Large intestine (tissue), 3 donors: ENCODE data around the gene FAM117B. TPM values are rescaled to one million over a fixed set of nuclear protein-coding genes. Genes with fewer than 3 reads are reported as not detected.

Experiments
- DNase-seq, 2 donors: peaks; one replicate each; pipeline versions ENCODE4 v3.0.0 to v3.0.0-alpha.2; 2013
- H3K27ac ChIP-seq: one replicate; pipeline ENCODE4 v1.5.1; 2013; ENCODE audit warnings: low read length
- H3K27me3 ChIP-seq: 2 replicates; pipeline ENCODE4 v1.6.1; 2013; ENCODE audit warnings: low read length; ENCODE audit not compliant: control insufficient read depth, insufficient read depth
- H3K36me3 ChIP-seq: 2 replicates; pipeline ENCODE4 v1.6.1; 2013; ENCODE audit warnings: low read length; ENCODE audit not compliant: control insufficient read depth, insufficient read depth
- H3K4me1 ChIP-seq: one replicate; pipeline ENCODE4 v1.6.1; 2013; ENCODE audit warnings: low read length; ENCODE audit not compliant: control insufficient read depth, insufficient read depth
- H3K4me3 ChIP-seq: one replicate; pipeline ENCODE4 v1.5.1; 2013; ENCODE audit warnings: low read length
- H3K9me3 ChIP-seq: one replicate; pipeline ENCODE4 v1.6.1; 2013; ENCODE audit warnings: mild to moderate bottlenecking, low read depth, low read length, moderate library complexity; ENCODE audit not compliant: control insufficient read depth
- WGBS: methylation state at CpG from one replicate; pipeline ENCODE4 v1.1.5; 2013; ENCODE audit warnings: low lambda C conversion rate; ENCODE audit not compliant: insufficient coverage; 5-methylcytosine and 5-hydroxymethylcytosine counted together
- polyA plus RNA-seq: library from polyadenylated mRNA; unstranded; fragments of 120-200 nt; gene quantifications from one replicate; pipeline ENCODE4 v1.2.1, GENCODE V29; 2013

Gene FAM117B
- polyA plus RNA-seq, 1 donor = 12.2 TPM

- Histone ChIP-seq H3K4me3 (peak overlapping the region; percentile 41), H3K9me3 (no peaks in the 10 kb centered on the region), H3K27ac (peak overlapping the region; percentile 82), H3K36me3 (no peaks in the 10 kb centered on the region), H3K27me3 (no peaks in the 10 kb centered on the region), H3K4me1 (peaks cover 27% of the 10 kb centered on the region)
- WGBS = 0% methylated on average over 1 of the region's 2 CpGs
- no peak for DNase-seq
Measured at GRCh38 chr2:202636213-202636513, 1.4 kb downstream of the FAM117B start.

GRCh38 chr2:202638721-202639120, 4.0 kb downstream of the FAM117B start:
- Histone ChIP-seq H3K36me3 (no peaks in the 10 kb centered on the region), H3K4me3 (no peak overlapping the region), H3K27me3 (no peaks in the 10 kb centered on the region), H3K9me3 (no peaks in the 10 kb centered on the region), H3K4me1 (peaks cover 24% of the 10 kb centered on the region), H3K27ac (no peak overlapping the region)
- DNase-seq = no peak
- 80% methylated on average over 1 of the region's 6 CpGs for WGBS

GRCh38 chr2:202639231-202639630, 4.5 kb downstream of the FAM117B start:
- peaks cover 19% of the 10 kb centered on the region for H3K4me1 ChIP-seq
- no peak overlapping the region for H3K4me3 ChIP-seq
- no peaks in the 10 kb centered on the region for H3K27me3 ChIP-seq
- no peak overlapping the region for H3K27ac ChIP-seq
- H3K36me3 ChIP-seq = no peaks in the 10 kb centered on the region
- 91% methylated on average over 1 of the region's 3 CpGs for WGBS
- no peak for DNase-seq
- H3K9me3 ChIP-seq = no peaks in the 10 kb centered on the region

GRCh38 chr2:202642567-202642966, 7.8 kb downstream of the FAM117B start:
- DNase-seq = peak in 1 of 2 donors; percentile 38
- peaks cover 13% of the 10 kb centered on the region for H3K4me1 ChIP-seq
- H3K27ac ChIP-seq = peak overlapping the region; percentile 35
- no peaks in the 10 kb centered on the region for H3K9me3 ChIP-seq
- no peak overlapping the region for H3K4me3 ChIP-seq
- H3K36me3 ChIP-seq = no peaks in the 10 kb centered on the region
- no peaks in the 10 kb centered on the region for H3K27me3 ChIP-seq
- WGBS = 33% methylated on average over 1 of the region's 2 CpGs

DNA sequence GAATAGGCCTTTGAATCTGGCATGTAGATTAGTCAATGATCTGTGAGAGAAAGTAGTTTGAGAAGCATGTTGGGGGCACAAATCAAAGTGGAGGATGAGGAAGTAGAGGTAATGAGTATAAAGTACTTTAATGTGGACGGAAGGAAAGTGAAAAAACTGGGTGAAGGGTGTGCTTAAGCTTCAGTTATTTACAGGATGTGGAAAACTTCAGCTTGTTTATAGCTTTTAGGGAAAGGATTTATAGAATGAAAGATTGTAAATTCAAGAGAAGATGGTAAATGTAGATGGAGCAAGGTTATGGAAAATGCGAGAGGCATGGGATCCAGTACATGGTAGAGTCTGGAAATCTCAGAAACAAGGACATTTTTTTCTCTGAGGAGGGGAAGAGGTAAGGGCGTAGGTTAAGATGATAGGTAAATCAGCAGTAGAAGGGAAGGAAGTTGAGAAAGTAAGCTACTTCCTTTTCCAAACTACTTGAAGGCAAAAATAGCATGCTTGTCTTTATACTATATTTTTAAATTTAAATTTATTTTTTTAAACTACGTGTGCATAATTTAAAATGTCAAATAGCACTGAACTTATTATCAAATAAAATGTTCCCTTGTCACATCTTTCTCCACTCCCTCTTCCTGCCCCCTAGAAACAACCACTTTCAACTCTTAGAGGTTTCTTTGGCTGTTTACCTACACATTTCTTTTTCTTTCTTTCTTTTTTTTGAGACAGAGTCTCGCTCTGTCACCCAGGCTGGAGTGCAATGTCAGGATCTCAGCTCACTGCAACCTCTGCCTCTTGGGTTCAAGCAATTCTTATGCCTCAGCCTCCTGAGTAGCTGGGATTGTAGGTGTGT, 8.5 kb downstream of the FAM117B start:
- peak overlapping the region; percentile 35 for H3K27ac ChIP-seq
- H3K27me3 ChIP-seq = no peaks in the 10 kb centered on the region
- peaks cover 9% of the 10 kb centered on the region for H3K4me1 ChIP-seq
- WGBS = 68% methylated on average over 3 of the region's 5 CpGs
- H3K4me3 ChIP-seq = no peak overlapping the region
- no peaks in the 10 kb centered on the region for H3K9me3 ChIP-seq
- H3K36me3 ChIP-seq = no peaks in the 10 kb centered on the region
- DNase-seq = peak in 1 of 2 donors; percentile 58

GRCh38 chr2:202652119-202652518, 17.4 kb downstream of the FAM117B start:
- DNase-seq = no peak
- no peaks in the 10 kb centered on the region for H3K27me3 ChIP-seq
- 60% methylated on average over 1 of the region's 4 CpGs for WGBS
- no peaks in the 10 kb centered on the region for H3K4me1 ChIP-seq
- H3K27ac ChIP-seq = no peak overlapping the region
- H3K9me3 ChIP-seq = peaks cover 5% of the 10 kb centered on the region
- no peak overlapping the region for H3K4me3 ChIP-seq
- H3K36me3 ChIP-seq = no peaks in the 10 kb centered on the region

DNA sequence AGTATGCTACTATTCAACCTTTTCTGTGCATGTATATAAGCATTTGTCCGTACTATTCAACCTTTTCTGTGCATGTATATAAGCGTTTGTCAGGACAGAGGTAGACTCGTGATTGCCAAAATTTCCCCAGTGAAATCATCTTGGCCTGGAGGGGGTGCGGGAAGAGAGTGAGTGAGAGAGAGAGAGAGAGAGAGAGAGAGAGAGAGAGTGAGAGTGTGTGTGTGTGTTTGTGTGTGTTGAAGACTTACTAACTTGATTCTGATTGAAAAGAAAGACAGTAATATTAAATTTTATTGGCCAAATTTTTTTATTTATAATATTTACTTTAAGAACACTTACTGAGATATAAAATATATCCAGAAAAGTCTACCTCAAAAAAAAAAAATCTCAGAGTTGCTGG, 19.1 kb downstream of the FAM117B start:
- Histone ChIP-seq H3K36me3 (no peaks in the 10 kb centered on the region), H3K27me3 (no peaks in the 10 kb centered on the region), H3K4me1 (no peaks in the 10 kb centered on the region), H3K4me3 (no peak overlapping the region), H3K9me3 (peaks cover 5% of the 10 kb centered on the region), H3K27ac (no peak overlapping the region)
- DNase-seq = no peak
- 92% methylated on average over 2 of the region's 4 CpGs for WGBS

DNA sequence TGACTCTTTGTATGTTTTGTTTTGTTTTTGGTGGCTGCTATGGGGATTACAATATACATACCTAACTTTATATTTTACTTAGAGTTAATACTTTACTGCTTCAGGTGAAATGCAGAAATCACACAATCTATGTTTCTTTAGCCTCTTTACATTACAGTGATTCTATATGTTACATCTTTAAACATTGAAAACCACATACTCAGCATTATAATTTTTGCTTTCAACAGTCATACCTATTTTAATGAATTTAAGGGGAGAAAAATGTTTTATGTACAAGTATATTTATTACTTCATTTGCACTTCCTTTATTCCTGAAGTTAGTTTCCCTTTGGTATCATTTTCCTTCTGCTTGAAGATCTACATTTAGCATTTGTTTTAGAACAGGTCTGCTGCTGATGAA, 23.1 kb downstream of the FAM117B start:
- H3K4me3 ChIP-seq = no peak overlapping the region
- no peaks in the 10 kb centered on the region for H3K4me1 ChIP-seq
- peaks cover 5% of the 10 kb centered on the region for H3K9me3 ChIP-seq
- no peak for DNase-seq
- no peaks in the 10 kb centered on the region for H3K27me3 ChIP-seq
- no peaks in the 10 kb centered on the region for H3K36me3 ChIP-seq
- no peak overlapping the region for H3K27ac ChIP-seq

GRCh38 chr2:202660796-202661195, 26.0 kb downstream of the FAM117B start:
- no peak overlapping the region for H3K4me3 ChIP-seq
- H3K36me3 ChIP-seq = no peaks in the 10 kb centered on the region
- no peaks in the 10 kb centered on the region for H3K4me1 ChIP-seq
- no CpG with 5 or more reads among the region's 2 CpGs for WGBS
- no peaks in the 10 kb centered on the region for H3K27me3 ChIP-seq
- no peak for DNase-seq
- H3K27ac ChIP-seq = no peak overlapping the region
- H3K9me3 ChIP-seq = no peaks in the 10 kb centered on the region

DNA sequence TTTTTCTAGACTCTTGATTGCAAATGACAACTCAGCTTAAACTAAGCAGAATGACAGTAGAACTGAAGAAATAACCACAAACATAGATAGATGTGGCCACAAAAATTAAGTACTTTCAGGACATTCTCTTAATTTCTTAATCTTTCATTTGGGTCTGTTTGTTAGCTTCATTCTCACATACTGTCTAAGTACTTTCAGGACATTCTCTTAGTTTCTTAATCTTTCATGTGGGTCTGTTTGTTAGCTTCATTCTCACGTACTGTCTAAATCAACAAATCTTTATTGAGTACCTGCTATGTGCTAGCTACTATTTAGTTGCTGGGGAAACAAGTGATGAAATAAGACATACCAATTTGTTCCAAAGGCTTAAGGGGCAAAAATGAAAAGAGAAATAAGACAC, 35.1 kb downstream of the FAM117B start:
- no peak overlapping the region for H3K4me3 ChIP-seq
- WGBS = no CpG with 5 or more reads among the region's 1 CpG

More for the DNA sequence above, 35.1 kb downstream of the FAM117B start:
- no peak for DNase-seq
- H3K9me3 ChIP-seq = no peaks in the 10 kb centered on the region
- no peak overlapping the region for H3K27ac ChIP-seq
- H3K27me3 ChIP-seq = no peaks in the 10 kb centered on the region
- H3K36me3 ChIP-seq = no peaks in the 10 kb centered on the region
- no peaks in the 10 kb centered on the region for H3K4me1 ChIP-seq
